Bronchial epithelial cell (primary cell): Measurements from ENCODE around the gene CST11. TPM values are rescaled to one million over a fixed set of nuclear protein-coding genes. Genes with fewer than 3 reads are reported as not detected.
A peak's percentile ranks its signal among the peaks of the same experiment; 100 is the strongest.

Experiments
- DNase-seq: peaks from one replicate; pipeline ENCODE4 v3.0.0-alpha.2; 2010; ENCODE audit warnings: low read depth
- FAIRE-seq: peaks from 2 replicates; lab custom pipeline; 2011; peaks lifted over from hg19 to GRCh38; lab: Jason Lieb, UNC
- H3K27me3 ChIP-seq: 2 replicates; pipeline ENCODE4 v1.5.1; 2011; ENCODE audit warnings: low read length; ENCODE audit not compliant: control insufficient read depth, insufficient read depth
- H3K36me3 ChIP-seq: 2 replicates; pipeline ENCODE4 v1.5.1; 2011; ENCODE audit warnings: low read length; ENCODE audit not compliant: control insufficient read depth, insufficient read depth
- H3K4me3 ChIP-seq: 2 replicates; pipeline ENCODE4 v1.5.1; 2011; ENCODE audit warnings: mild to moderate bottlenecking, low read depth, low read length, control low read depth
- CTCF ChIP-seq: IDR thresholded peaks from 2 replicates; pipeline ENCODE4 v1.5.1; 2011; ENCODE audit warnings: mild to moderate bottlenecking, moderate library complexity, low read length, control low read depth, inconsistent platforms; ENCODE audit not compliant: insufficient read depth, severe bottlenecking
- total RNA-seq: library from RNA; depleted of rRNA; stranded (reverse); fragments of >200 nt; gene quantifications from 2 replicates; pipeline ENCODE4 v1.2.1, GENCODE V29; 2014

The CST11 gene
- total RNA-seq, 1 donor from 2014 or later = not detected

DNA sequence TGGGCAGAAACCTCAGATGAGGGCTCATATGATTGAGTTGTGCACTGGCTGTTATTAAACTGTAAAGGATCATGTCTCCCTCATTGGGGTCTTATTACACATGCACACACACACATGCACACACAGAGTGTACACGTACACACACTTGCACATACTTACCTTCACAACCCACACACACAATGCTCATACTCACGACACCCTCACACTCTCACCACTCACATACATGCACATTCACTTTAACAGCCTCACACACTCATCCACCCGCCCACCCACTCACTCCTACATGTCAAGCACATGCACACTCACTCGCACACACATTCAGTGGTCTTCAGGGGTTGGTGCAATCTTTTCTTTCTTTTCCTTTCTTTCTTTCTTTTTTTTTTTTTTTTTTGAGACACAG is 7.8 kb downstream of the CST11 start:
- no peak for TF ChIP-seq CTCF
- Histone ChIP-seq H3K36me3 (no peaks in the 10 kb centered on the region), H3K4me3 (no peak overlapping the region), H3K27me3 (no peaks in the 10 kb centered on the region)
- FAIRE-seq = no peak
- no peak for DNase-seq

GRCh38 chr20:23442436-23442835 is 10.2 kb downstream of the CST11 start:
- Histone ChIP-seq H3K36me3 (no peaks in the 10 kb centered on the region), H3K27me3 (no peaks in the 10 kb centered on the region), H3K4me3 (no peak overlapping the region)
- FAIRE-seq (no peak), DNase-seq (no peak)
- no peak for TF ChIP-seq CTCF

DNA sequence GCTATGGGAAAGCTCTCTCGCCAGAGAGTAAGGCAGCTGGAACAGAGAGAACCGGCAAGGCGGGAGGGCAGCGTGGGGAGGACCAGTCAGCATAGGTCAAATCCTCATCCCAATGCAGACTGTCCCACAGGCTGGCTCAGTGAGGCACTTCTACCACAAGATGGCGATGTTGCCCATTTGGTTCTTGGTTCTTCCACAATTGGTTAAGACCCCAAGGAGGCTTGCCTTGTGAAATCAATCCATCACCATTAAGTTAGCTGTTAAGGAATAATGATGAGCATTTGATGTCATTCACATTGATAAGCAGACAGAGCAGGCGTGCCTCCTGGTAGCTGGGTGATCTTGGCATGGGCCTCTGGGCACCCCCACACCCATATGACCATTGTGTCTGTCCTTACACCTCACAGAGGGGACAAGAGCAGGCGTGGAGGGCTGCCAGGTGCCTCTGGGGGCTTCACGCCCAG is 10.8 kb downstream of the CST11 start:
- peak; percentile 93 for TF ChIP-seq CTCF
- Histone ChIP-seq H3K27me3 (no peaks in the 10 kb centered on the region), H3K4me3 (no peak overlapping the region), H3K36me3 (no peaks in the 10 kb centered on the region)
- FAIRE-seq (peak; percentile 72), DNase-seq (peak; percentile 67)

DNA sequence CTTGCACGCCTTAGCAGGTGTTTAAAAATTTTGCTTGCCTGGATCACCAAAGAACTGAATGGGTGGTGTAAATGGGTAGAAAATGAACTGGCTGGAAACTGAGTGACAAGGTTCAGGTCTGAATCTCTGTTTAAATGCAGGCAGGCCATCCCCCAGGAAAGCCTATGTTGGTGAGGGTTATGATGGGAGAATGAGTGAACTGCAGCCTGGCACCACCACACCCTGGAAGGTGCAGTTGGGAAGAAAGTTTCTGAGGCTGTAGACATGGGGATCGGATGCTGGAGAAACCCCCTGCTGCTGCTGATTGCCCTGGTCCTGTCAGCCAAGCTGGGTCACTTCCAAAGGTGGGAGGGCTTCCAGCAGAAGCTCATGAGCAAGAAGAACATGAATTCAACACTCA is 12.7 kb downstream of the CST11 start:
- no peaks in the 10 kb centered on the region for H3K27me3 ChIP-seq
- DNase-seq (no peak), FAIRE-seq (no peak)
- H3K4me3 ChIP-seq = no peak overlapping the region
- no peaks in the 10 kb centered on the region for H3K36me3 ChIP-seq
- TF ChIP-seq CTCF = no peak

DNA sequence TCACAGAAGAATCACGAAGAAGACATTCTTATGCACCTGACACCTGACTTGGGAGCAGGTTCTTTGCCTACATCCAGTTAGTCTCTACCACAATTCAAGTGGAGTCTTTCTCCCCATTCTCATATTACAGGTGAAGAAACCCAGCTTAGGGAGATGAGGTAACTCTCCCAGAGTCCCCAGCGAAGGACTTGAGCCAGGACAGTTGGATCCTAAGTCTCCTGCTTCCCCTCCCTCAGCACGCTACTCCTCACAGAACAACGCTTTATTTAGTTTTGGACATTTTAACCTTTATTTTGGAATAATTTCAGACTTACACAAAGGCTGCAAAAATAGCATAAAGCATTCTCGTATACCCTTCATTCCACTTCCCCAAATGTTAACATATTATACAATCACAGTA is 14.0 kb downstream of the CST11 start:
- Histone ChIP-seq H3K4me3 (no peak overlapping the region), H3K36me3 (no peaks in the 10 kb centered on the region), H3K27me3 (no peaks in the 10 kb centered on the region)
- DNase-seq (no peak), FAIRE-seq (no peak)
- no peak for TF ChIP-seq CTCF
